Measurements from ENCODE around the gene CACNA2D3. TPM values are rescaled to one million over a fixed set of nuclear protein-coding genes. Genes with fewer than 3 reads are reported as not detected.

The CACNA2D3 gene
- total and polyA plus RNA-seq, 9 donors = 1.4 to 3.1 (median 2.3) TPM

GRCh38 chr3:54144284-54144683 lies 21.9 kb downstream of the CACNA2D3 start:
- H3K9me3 ChIP-seq (replicated peaks; ENCODE audit: control insufficient read depth, low read depth, low read length) = no peaks in the 10 kb centered on the region
- no CpG with 5 or more reads among the region's 2 CpGs for WGBS (ENCODE audit: insufficient coverage)
- H3K36me3 ChIP-seq (ENCODE audit: control insufficient read depth, insufficient read depth, low read length) = no peaks in the 10 kb centered on the region
- H3K27me3 ChIP-seq (ENCODE audit: control insufficient read depth, insufficient read depth, low read length) = no peaks in the 10 kb centered on the region
- H3K4me1 ChIP-seq (ENCODE audit: control insufficient read depth, insufficient read depth, low read length) = no peaks in the 10 kb centered on the region
- no peak overlapping the region for H3K27ac ChIP-seq (ENCODE audit: low read length)
- no peak overlapping the region for H3K4me3 ChIP-seq (ENCODE audit: low read length)
- no peak for DNase-seq

- peak; percentile 50 for DNase-seq
- Histone ChIP-seq H3K36me3 (ENCODE audit: control insufficient read depth, insufficient read depth, low read length) (no peaks in the 10 kb centered on the region), H3K27me3 (ENCODE audit: control insufficient read depth, insufficient read depth, low read length) (no peaks in the 10 kb centered on the region), H3K4me1 (ENCODE audit: control insufficient read depth, insufficient read depth, low read length) (no peaks in the 10 kb centered on the region), H3K4me3 (ENCODE audit: low read length) (no peak overlapping the region), H3K27ac (ENCODE audit: low read length) (no peak overlapping the region), H3K9me3 (replicated peaks; ENCODE audit: control insufficient read depth, low read depth, low read length) (no peaks in the 10 kb centered on the region)
- 7% methylated on average over 12 of the region's 14 CpGs for WGBS (ENCODE audit: insufficient coverage)
These were observed 24.3 kb downstream of the CACNA2D3 start for GRCh38 chr3:54146506-54147239.

DNA sequence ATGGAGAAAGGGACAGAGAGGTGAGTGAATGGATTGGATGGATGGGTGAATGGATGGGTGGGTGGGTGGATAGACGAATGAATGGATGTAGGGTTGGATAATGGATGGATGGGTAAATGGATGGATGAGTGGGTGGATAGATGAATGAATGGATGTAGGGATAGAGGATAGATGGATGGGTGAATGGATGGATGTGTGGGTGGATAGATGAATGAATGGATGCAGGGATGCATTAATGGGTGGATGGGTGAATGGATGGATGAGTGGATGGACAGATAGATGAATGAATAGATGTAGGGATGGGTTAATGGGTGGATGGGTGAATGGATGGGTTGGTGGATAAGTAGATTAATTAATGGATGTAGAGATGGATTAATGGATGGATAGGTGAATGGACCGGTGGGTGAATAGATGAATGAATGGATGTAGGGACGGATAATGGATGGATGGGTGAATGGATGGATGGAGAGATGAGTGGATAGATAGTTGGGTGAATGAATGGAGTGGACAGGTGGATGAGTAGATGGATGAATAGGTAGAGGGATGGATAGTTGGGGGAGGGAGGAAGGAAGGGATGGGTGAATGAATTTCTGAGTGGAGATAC lies 28.6 kb downstream of the CACNA2D3 start:
- H3K4me1 ChIP-seq (ENCODE audit: control insufficient read depth, insufficient read depth, low read length) = no peaks in the 10 kb centered on the region
- no peaks in the 10 kb centered on the region for H3K9me3 ChIP-seq (replicated peaks; ENCODE audit: control insufficient read depth, low read depth, low read length)
- H3K27ac ChIP-seq (ENCODE audit: low read length) = no peak overlapping the region
- no peak for DNase-seq
- no peaks in the 10 kb centered on the region for H3K36me3 ChIP-seq (ENCODE audit: control insufficient read depth, insufficient read depth, low read length)
- H3K27me3 ChIP-seq (ENCODE audit: control insufficient read depth, insufficient read depth, low read length) = no peaks in the 10 kb centered on the region
- 91% methylated on average over 3 of the region's 3 CpGs for WGBS (ENCODE audit: insufficient coverage)
- no peak overlapping the region for H3K4me3 ChIP-seq (ENCODE audit: low read length)

- H3K36me3 ChIP-seq (ENCODE audit: control insufficient read depth, insufficient read depth, low read length) = no peaks in the 10 kb centered on the region
- no peaks in the 10 kb centered on the region for H3K4me1 ChIP-seq (ENCODE audit: control insufficient read depth, insufficient read depth, low read length)
- no CpG with 5 or more reads among the region's 1 CpG for WGBS (ENCODE audit: insufficient coverage)
- DNase-seq = no peak
- H3K4me3 ChIP-seq (ENCODE audit: low read length) = no peak overlapping the region
- no peaks in the 10 kb centered on the region for H3K9me3 ChIP-seq (replicated peaks; ENCODE audit: control insufficient read depth, low read depth, low read length)
- no peak overlapping the region for H3K27ac ChIP-seq (ENCODE audit: low read length)
- H3K27me3 ChIP-seq (ENCODE audit: control insufficient read depth, insufficient read depth, low read length) = no peaks in the 10 kb centered on the region
These were observed 31.1 kb downstream of the CACNA2D3 start for GRCh38 chr3:54153477-54153876.

DNA sequence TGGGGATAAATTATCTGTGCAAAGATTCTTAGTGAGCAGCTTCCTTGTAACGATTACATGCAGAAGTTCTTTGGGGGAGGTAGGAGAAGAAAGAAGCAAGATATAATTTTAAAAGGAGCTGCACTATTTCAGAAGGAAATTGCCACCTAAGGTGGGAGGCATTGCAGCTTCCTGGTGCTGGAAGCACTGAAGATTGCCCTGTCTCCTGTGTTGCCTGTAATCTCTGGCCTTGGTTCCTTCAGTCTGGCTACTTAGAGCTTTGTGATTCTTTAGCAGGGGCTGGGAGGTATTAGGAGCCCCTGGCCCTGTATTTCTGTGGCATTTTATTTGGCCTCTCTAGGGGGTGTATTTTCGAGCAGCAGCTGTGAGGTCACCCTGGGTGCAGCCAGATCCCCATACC lies 35.5 kb downstream of the CACNA2D3 start:
- Histone ChIP-seq H3K4me1 (ENCODE audit: control insufficient read depth, insufficient read depth, low read length) (no peaks in the 10 kb centered on the region), H3K4me3 (ENCODE audit: low read length) (no peak overlapping the region), H3K36me3 (ENCODE audit: control insufficient read depth, insufficient read depth, low read length) (no peaks in the 10 kb centered on the region), H3K9me3 (replicated peaks; ENCODE audit: control insufficient read depth, low read depth, low read length) (no peaks in the 10 kb centered on the region), H3K27me3 (ENCODE audit: control insufficient read depth, insufficient read depth, low read length) (no peaks in the 10 kb centered on the region), H3K27ac (ENCODE audit: low read length) (no peak overlapping the region)
- 86% methylated on average over 1 of the region's 2 CpGs for WGBS (ENCODE audit: insufficient coverage)
- no peak for DNase-seq

GRCh38 chr3:54159917-54160316 lies 37.6 kb downstream of the CACNA2D3 start:
- DNase-seq = peak; percentile 15
- no CpG with 5 or more reads among the region's 3 CpGs for WGBS (ENCODE audit: insufficient coverage)
- no peaks in the 10 kb centered on the region for H3K27me3 ChIP-seq (ENCODE audit: control insufficient read depth, insufficient read depth, low read length)
- H3K4me1 ChIP-seq (ENCODE audit: control insufficient read depth, insufficient read depth, low read length) = no peaks in the 10 kb centered on the region
- H3K36me3 ChIP-seq (ENCODE audit: control insufficient read depth, insufficient read depth, low read length) = no peaks in the 10 kb centered on the region
- no peaks in the 10 kb centered on the region for H3K9me3 ChIP-seq (replicated peaks; ENCODE audit: control insufficient read depth, low read depth, low read length)
- no peak overlapping the region for H3K27ac ChIP-seq (ENCODE audit: low read length)
- no peak overlapping the region for H3K4me3 ChIP-seq (ENCODE audit: low read length)

DNA sequence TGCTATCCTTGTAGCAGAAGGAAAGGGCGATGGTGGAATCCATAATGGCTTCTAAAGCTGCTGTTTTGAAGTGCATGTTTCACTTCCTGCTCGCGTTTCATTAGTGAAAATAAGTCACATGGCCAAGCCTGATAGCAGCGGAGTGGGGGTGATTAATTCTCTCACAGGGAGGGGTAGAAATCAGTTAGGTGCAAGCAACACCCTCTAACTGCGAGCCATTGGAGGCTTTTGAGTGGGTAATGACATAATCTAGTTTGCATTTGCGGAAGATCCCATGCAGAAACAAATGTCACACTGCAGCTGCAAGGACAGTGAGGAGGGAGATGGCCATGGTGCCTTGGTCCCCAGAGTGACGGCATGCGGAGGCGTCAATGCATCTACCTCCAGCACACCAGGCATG lies 41.1 kb downstream of the CACNA2D3 start:
- Histone ChIP-seq H3K9me3 (replicated peaks; ENCODE audit: control insufficient read depth, low read depth, low read length) (no peaks in the 10 kb centered on the region), H3K4me1 (ENCODE audit: control insufficient read depth, insufficient read depth, low read length) (no peaks in the 10 kb centered on the region), H3K36me3 (ENCODE audit: control insufficient read depth, insufficient read depth, low read length) (no peaks in the 10 kb centered on the region), H3K4me3 (ENCODE audit: low read length) (no peak overlapping the region), H3K27ac (ENCODE audit: low read length) (no peak overlapping the region), H3K27me3 (ENCODE audit: control insufficient read depth, insufficient read depth, low read length) (no peaks in the 10 kb centered on the region)
- DNase-seq = no peak
- 75% methylated on average over 6 of the region's 9 CpGs for WGBS (ENCODE audit: insufficient coverage)

DNA sequence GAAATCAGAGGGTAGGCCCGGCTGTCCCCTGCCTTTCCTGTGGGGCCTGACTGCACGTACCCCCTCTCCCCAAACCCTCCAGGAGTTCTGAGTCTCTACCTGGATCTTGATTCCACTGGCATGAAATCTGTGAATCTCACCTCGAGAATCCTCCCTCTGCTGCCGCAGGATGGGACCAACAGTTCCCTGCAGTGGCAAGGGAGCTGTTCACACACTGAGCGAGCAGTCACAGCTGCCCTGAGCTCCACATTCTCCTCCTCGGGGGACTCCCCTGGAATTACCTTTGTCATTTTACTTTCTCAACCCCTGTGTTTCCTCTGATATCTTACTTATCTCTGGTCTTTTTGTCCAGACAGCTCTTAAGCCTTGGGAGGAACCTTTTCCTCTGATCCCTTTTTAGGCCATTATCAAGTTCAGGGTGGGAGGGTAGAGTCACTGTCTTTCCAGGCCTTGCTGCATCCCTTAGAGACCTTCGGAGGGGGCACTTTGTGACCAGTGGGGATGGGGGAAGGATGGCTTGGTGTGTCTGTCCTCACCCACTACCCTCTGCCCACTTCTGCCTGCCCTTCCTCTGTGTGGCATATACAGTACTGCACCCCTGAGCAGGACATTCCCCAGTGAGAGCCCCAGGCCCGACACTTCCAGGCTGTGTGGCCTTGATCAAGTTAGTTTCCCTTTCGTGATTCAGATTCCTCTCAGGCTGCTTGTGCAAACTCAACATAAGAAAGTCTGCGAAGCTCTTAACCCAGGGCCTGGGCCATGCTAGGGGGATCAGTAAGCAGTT lies 42.0 kb downstream of the CACNA2D3 start:
- no peaks in the 10 kb centered on the region for H3K4me1 ChIP-seq (ENCODE audit: control insufficient read depth, insufficient read depth, low read length)
- 62% methylated on average over 7 of the region's 10 CpGs for WGBS (ENCODE audit: insufficient coverage)
- no peak overlapping the region for H3K27ac ChIP-seq (ENCODE audit: low read length)
- H3K9me3 ChIP-seq (replicated peaks; ENCODE audit: control insufficient read depth, low read depth, low read length) = no peaks in the 10 kb centered on the region
- DNase-seq = no peak
- no peaks in the 10 kb centered on the region for H3K36me3 ChIP-seq (ENCODE audit: control insufficient read depth, insufficient read depth, low read length)
- H3K27me3 ChIP-seq (ENCODE audit: control insufficient read depth, insufficient read depth, low read length) = no peaks in the 10 kb centered on the region
- H3K4me3 ChIP-seq (ENCODE audit: low read length) = no peak overlapping the region

GRCh38 chr3:54165865-54166264 lies 43.5 kb downstream of the CACNA2D3 start:
- no peaks in the 10 kb centered on the region for H3K9me3 ChIP-seq (replicated peaks; ENCODE audit: control insufficient read depth, low read depth, low read length)
- no CpG with 5 or more reads among the region's 2 CpGs for whole genome bisulfite sequencing (ENCODE audit: insufficient coverage)
- no peaks in the 10 kb centered on the region for H3K4me1 ChIP-seq (ENCODE audit: control insufficient read depth, insufficient read depth, low read length)
- DNase-seq = no peak
- H3K4me3 ChIP-seq (ENCODE audit: low read length) = no peak overlapping the region
- H3K27me3 ChIP-seq (ENCODE audit: control insufficient read depth, insufficient read depth, low read length) = no peaks in the 10 kb centered on the region
- no peaks in the 10 kb centered on the region for H3K36me3 ChIP-seq (ENCODE audit: control insufficient read depth, insufficient read depth, low read length)
- no peak overlapping the region for H3K27ac ChIP-seq (ENCODE audit: low read length)

GRCh38 chr3:54167999-54168398 lies 45.6 kb downstream of the CACNA2D3 start:
- Histone ChIP-seq H3K36me3 (ENCODE audit: control insufficient read depth, insufficient read depth, low read length) (no peaks in the 10 kb centered on the region), H3K27me3 (ENCODE audit: control insufficient read depth, insufficient read depth, low read length) (no peaks in the 10 kb centered on the region), H3K9me3 (replicated peaks; ENCODE audit: control insufficient read depth, low read depth, low read length) (no peaks in the 10 kb centered on the region), H3K4me1 (ENCODE audit: control insufficient read depth, insufficient read depth, low read length) (no peaks in the 10 kb centered on the region), H3K27ac (ENCODE audit: low read length) (no peak overlapping the region), H3K4me3 (ENCODE audit: low read length) (no peak overlapping the region)
- 67% methylated on average over 1 of the region's 1 CpG for WGBS (ENCODE audit: insufficient coverage)
- DNase-seq = no peak

All from muscle of leg (tissue), 11 donors.